HepG2 (cell line): Measurements from ENCODE around the gene TEX22.

Experiments
- ARHGAP35 ChIP-seq: sonication (generic); formaldehyde crosslinking; IDR thresholded peaks from 2 replicates; pipeline ENCODE4 v1.9.0; 2022; ENCODE audit warnings: mild to moderate bottlenecking, inconsistent platforms, moderate library complexity, missing genetic modification reagents, borderline replicate concordance
- FOXA3 ChIP-seq: IDR thresholded peaks from 2 replicates; pipeline ENCODE4 v1.6.1; 2016; ENCODE audit warnings: missing genetic modification reagents, missing compliant biosample characterization
- KDM3A ChIP-seq: IDR thresholded peaks from 2 replicates; pipeline ENCODE4 v1.6.1; 2018; ENCODE audit warnings: low read depth, missing compliant biosample characterization
- TAF1 ChIP-seq: sonication (generic); formaldehyde crosslinking; IDR thresholded peaks from 2 replicates; pipeline ENCODE4 v1.4.0; 2020; ENCODE audit warnings: missing genetic modification reagents
- THYN1 ChIP-seq: sonication (generic); formaldehyde crosslinking; IDR thresholded peaks from 2 replicates; pipeline ENCODE4 v1.8.1; 2023; ENCODE audit warnings: low read depth, mild to moderate bottlenecking, moderate library complexity, missing genetic modification reagents, borderline replicate concordance
- ZNF563 ChIP-seq: sonication (generic); formaldehyde crosslinking; IDR thresholded peaks from 2 replicates; pipeline ENCODE4 v1.8.0; 2022; ENCODE audit warnings: mild to moderate bottlenecking, moderate library complexity, missing genetic modification reagents
- ZNF570 ChIP-seq: sonication (generic); formaldehyde crosslinking; IDR thresholded peaks from 2 replicates; pipeline ENCODE4 v1.4.0; 2020; ENCODE audit warnings: mild to moderate bottlenecking, missing genetic modification reagents, borderline replicate concordance
- ZNF670 ChIP-seq: sonication (generic); formaldehyde crosslinking; IDR thresholded peaks from 2 replicates; pipeline ENCODE4 v1.8.0; 2022; ENCODE audit warnings: mild to moderate bottlenecking, missing genetic modification reagents, borderline replicate concordance
- TF ChIP-seq, protein P1 (sequence below): sonication (generic); formaldehyde crosslinking; IDR thresholded peaks from 2 replicates; pipeline ENCODE4 v1.5.0; 2020; ENCODE audit warnings: mild to moderate bottlenecking, missing genetic modification reagents, moderate library complexity
- TF ChIP-seq, protein P2 (sequence below), 2 experiments: fragments of 450-650 bp in 1 of 2; sonication (generic) in 1 of 2; formaldehyde crosslinking; IDR thresholded peaks; 2 replicates each; pipeline versions ENCODE4 v1.5.0 to v1.8.0; 2020 to 2022; ENCODE audit warnings: mild to moderate bottlenecking in 1 of 2, missing genetic modification reagents in 1 of 2

- TF ChIP-seq TAF1 (no peak), ZNF670 (CRISPR knock-in tag) (no peak), FOXA3 (CRISPR knock-in tag) (no peak), ARHGAP35 (CRISPR knock-in tag) (no peak), ZNF563 (no peak), KDM3A (CRISPR knock-in tag) (no peak), THYN1 (CRISPR knock-in tag) (no peak), ZNF570 (CRISPR knock-in tag) (no peak)
- TF ChIP-seq, protein P1, sequence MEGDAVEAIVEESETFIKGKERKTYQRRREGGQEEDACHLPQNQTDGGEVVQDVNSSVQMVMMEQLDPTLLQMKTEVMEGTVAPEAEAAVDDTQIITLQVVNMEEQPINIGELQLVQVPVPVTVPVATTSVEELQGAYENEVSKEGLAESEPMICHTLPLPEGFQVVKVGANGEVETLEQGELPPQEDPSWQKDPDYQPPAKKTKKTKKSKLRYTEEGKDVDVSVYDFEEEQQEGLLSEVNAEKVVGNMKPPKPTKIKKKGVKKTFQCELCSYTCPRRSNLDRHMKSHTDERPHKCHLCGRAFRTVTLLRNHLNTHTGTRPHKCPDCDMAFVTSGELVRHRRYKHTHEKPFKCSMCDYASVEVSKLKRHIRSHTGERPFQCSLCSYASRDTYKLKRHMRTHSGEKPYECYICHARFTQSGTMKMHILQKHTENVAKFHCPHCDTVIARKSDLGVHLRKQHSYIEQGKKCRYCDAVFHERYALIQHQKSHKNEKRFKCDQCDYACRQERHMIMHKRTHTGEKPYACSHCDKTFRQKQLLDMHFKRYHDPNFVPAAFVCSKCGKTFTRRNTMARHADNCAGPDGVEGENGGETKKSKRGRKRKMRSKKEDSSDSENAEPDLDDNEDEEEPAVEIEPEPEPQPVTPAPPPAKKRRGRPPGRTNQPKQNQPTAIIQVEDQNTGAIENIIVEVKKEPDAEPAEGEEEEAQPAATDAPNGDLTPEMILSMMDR (CRISPR knock-in tag): no peak
- TF ChIP-seq, protein P2, sequence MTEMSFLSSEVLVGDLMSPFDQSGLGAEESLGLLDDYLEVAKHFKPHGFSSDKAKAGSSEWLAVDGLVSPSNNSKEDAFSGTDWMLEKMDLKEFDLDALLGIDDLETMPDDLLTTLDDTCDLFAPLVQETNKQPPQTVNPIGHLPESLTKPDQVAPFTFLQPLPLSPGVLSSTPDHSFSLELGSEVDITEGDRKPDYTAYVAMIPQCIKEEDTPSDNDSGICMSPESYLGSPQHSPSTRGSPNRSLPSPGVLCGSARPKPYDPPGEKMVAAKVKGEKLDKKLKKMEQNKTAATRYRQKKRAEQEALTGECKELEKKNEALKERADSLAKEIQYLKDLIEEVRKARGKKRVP (CRISPR knock-in tag; IDR thresholded peaks at IDR 0.05): no peak
These were observed 46.5 kb downstream of the TEX22 start for GRCh38 chr14:105444859-105445258.
